Measurements from ENCODE around the gene ZMIZ1.

The ZMIZ1 gene

DNA sequence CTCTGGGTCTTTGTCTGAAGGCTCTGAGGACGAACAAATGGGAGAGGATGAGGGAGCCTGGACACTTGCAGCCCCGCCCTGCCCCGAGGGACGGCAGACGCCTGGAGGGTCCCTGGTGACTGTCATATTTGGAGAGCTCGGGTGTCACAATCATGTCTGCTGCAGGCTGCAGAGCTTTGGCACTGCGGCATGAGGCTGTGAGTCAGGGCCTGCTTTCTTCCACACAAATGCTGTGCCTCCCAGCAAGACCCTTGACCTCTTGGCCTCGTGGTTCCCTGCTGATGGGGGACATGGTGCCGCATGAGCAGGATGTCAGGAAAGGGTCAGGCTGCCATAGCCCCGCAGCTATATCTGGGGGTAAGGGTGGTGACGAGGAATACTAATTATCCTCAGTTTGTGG, 213.6 kb downstream of the ZMIZ1 start:
- Histone ChIP-seq H3K9me3 (ENCODE audit: severe bottlenecking) (no peaks in the 10 kb centered on the region), H3K27me3 (ENCODE audit: insufficient read depth, low read depth, severe bottlenecking) (no peaks in the 10 kb centered on the region), H3K27ac (no peak overlapping the region), H3K36me3 (peaks cover 60% of the 10 kb centered on the region), H3K4me3 (ENCODE audit: low read depth, low read length) (no peak overlapping the region)
- no peak for TF ChIP-seq CTCF (IDR thresholded peaks at IDR 0.05; ENCODE audit: low read depth, low read length)
- no peak for DNase-seq

GRCh38 chr10:79283616-79284015, 214.8 kb downstream of the ZMIZ1 start:
- no peak for DNase-seq
- no peak for TF ChIP-seq CTCF (IDR thresholded peaks at IDR 0.05; ENCODE audit: low read depth, low read length)
- Histone ChIP-seq H3K27ac (no peak overlapping the region), H3K36me3 (peaks cover 62% of the 10 kb centered on the region), H3K9me3 (ENCODE audit: severe bottlenecking) (no peaks in the 10 kb centered on the region), H3K4me3 (ENCODE audit: low read depth, low read length) (no peak overlapping the region), H3K27me3 (ENCODE audit: insufficient read depth, low read depth, severe bottlenecking) (no peaks in the 10 kb centered on the region)

GRCh38 chr10:79284158-79284871, 215.5 kb downstream of the ZMIZ1 start:
- no peaks in the 10 kb centered on the region for H3K9me3 ChIP-seq (ENCODE audit: severe bottlenecking)
- no peaks in the 10 kb centered on the region for H3K27me3 ChIP-seq (ENCODE audit: insufficient read depth, low read depth, severe bottlenecking)
- no peak for DNase-seq
- no peak overlapping the region for H3K4me3 ChIP-seq (ENCODE audit: low read depth, low read length)
- H3K36me3 ChIP-seq = peaks cover 63% of the 10 kb centered on the region
- TF ChIP-seq CTCF (IDR thresholded peaks at IDR 0.05; ENCODE audit: low read depth, low read length) = no peak
- no peak overlapping the region for H3K27ac ChIP-seq

GRCh38 chr10:79285315-79286197, 216.8 kb downstream of the ZMIZ1 start:
- H3K36me3 ChIP-seq = peaks cover 70% of the 10 kb centered on the region
- no peak overlapping the region for H3K27ac ChIP-seq
- TF ChIP-seq CTCF (IDR thresholded peaks at IDR 0.05; ENCODE audit: low read depth, low read length) = no peak

GRCh38 chr10:79286318-79286951, 217.7 kb downstream of the ZMIZ1 start:
- no peak for DNase-seq
- TF ChIP-seq CTCF (IDR thresholded peaks at IDR 0.05; ENCODE audit: low read depth, low read length) = no peak
- Histone ChIP-seq H3K36me3 (peaks cover 70% of the 10 kb centered on the region), H3K4me3 (ENCODE audit: low read depth, low read length) (no peak overlapping the region), H3K27ac (no peak overlapping the region), H3K27me3 (ENCODE audit: insufficient read depth, low read depth, severe bottlenecking) (no peaks in the 10 kb centered on the region), H3K9me3 (ENCODE audit: severe bottlenecking) (no peaks in the 10 kb centered on the region)

More at GRCh38 chr10:79285315-79286197, 216.8 kb downstream of the ZMIZ1 start:
- no peak overlapping the region for H3K4me3 ChIP-seq (ENCODE audit: low read depth, low read length)
- H3K9me3 ChIP-seq (ENCODE audit: severe bottlenecking) = no peaks in the 10 kb centered on the region
- no peaks in the 10 kb centered on the region for H3K27me3 ChIP-seq (ENCODE audit: insufficient read depth, low read depth, severe bottlenecking)
- DNase-seq = no peak

All from WERI-Rb-1 (cell line).